CD4-positive, alpha-beta T cell treated with Interleukin-15 for 4 hours (primary cell): Measurements from ENCODE around the gene GIPC3.
"Not testable (repeated sequence)": the region's sequence is repeated elsewhere in the genome, so short reads cannot be mapped to it uniquely, and the experiment has no call there.

Experiments used
- DNase-seq: peaks from one replicate; pipeline ENCODE4 v3.0.0-alpha.2; 2020; ENCODE audit warnings: low spot score

GIPC3 gene

DNA sequence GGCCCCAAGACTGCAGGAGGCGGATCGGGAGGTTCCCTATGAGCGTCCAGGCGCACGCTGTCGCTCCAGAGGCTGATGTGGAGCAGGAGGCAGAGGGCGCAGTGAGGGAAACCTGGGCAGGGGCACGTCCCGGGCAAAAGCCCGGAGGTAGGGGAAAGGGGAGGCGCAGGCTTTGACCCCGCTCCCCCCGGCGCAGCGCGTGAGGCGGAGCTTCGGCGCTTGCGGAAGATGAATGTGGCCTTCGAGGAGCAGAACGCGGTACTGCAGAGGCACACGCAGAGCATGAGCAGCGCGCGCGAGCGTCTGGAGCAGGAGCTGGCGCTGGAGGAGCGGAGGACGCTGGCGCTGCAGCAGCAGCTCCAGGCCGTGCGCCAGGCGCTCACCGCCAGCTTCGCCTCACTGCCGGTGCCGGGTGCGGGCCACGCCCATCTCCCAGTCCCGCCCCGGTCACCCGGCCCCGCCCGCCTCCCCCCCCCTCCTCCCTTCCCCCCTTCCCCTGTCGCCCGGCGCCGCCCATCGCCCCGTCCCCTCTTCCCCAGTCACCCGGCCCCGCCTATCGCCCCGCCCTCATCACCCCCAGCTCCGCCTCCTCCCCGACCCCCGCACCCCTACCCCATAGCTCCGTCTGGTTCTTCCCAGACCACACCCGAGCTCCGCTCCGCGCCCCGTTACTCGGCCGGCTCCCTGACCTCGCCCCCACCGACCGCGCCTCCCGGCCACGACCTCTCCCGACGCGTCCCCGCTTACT, 8.4 kb upstream of the GIPC3 start:
- DNase-seq, result no peak

DNA sequence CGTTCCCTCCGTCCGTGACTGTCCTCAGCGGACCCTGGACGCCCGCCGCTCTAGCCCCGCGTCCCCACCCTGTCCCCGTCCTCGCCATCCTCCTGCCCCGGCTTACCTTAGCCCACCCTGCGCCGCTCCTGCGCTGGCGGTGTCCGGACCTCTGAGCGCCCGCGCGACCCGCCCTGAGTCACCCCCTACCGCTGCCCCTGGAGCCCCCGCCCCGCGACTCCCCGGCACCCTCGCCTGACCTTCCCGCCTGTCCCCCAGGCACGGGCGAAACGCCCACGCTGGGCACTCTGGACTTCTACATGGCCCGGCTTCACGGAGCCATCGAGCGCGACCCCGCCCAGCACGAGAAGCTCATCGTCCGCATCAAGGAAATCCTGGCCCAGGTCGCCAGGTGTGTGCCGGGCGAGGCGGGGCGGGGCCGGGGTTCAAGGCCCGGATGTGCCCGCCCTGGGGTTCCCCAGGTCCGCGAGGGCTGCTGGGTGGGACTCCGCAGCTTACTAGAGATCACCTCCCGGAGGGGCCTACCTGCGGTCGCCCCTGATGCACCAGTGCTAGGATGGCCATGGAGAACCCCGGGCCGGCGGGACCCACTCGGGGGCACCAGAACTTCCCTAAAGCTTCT, 7.4 kb upstream of the GIPC3 start:
- DNase-seq, result no peak

DNA sequence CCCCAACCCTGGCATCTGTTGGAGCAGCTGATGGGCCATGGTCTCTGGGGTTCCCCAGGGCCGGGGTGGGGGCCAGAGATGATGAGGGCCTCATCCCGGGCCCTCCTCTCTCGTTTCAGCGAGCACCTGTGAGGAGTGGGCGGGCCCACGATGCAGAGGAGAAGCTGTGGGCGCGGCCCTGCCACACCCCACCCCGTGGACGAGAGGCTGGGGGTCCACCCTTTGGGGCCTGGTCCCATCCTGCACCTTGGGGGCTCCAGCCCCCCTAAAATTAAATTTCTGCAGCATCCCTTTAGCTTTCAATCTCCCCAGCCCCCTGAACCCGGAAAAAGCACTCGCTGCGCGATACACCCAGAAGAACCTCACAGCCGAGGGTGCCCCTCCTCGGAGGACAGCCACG, 6.9 kb upstream of the GIPC3 start:
- no peak for DNase-seq

DNA sequence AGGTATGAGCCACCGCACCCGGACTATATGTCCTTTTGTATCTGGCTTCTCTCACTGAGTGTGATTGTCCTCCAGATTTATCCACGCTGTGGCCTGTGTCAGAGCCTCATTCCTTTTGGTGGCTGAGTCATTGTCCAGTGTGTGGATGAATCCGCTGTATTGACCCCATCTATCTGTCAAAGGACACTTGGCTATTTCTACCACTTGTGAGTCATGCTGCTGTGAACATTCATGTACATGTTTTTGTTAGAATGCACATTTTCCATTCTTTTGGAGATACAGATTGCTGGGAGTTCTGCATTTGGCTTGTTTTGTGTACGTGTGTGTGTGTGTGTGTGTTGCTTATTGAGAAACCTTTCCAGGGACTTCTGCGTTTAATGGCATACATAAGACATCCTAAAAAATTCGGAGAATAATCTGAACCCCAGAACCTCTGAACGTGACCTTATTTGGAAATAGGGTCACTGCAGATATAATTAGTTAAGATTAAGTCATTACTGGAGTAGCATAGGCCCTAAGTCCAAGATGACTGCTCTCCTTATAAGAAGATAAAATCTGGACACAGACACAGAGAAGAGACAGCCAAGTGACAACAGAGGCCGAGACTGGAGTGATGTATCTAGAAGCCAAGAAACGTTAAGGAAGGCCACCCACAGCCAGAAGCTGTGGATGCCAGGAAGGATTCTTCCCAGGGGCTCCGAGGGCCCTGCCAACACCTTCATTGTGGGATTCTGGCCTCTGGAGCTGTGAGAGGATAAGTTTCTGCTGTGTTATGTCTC, 4.9 kb upstream of the GIPC3 start:
- no peak for DNase-seq

DNA sequence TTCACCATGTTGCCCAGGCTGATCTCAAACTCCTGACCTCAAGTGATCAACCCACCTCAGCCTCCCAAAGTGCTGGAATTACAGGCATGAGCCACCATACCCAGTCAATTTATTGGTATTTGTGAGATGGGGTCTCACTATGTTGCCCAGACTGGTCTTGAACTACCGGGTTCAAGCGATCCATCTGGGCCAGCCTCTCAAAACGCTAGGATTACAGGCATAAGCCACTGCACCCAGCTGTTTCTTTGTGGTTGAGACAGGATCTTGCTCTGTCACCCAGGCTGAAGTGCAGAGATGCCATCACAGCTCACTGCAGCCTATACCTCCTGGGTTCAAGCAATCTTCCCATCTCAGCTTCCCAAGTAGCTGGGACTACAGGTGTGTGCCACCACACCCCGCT, 3.5 kb upstream of the GIPC3 start:
- DNase-seq, result not testable (repeated sequence)

DNA sequence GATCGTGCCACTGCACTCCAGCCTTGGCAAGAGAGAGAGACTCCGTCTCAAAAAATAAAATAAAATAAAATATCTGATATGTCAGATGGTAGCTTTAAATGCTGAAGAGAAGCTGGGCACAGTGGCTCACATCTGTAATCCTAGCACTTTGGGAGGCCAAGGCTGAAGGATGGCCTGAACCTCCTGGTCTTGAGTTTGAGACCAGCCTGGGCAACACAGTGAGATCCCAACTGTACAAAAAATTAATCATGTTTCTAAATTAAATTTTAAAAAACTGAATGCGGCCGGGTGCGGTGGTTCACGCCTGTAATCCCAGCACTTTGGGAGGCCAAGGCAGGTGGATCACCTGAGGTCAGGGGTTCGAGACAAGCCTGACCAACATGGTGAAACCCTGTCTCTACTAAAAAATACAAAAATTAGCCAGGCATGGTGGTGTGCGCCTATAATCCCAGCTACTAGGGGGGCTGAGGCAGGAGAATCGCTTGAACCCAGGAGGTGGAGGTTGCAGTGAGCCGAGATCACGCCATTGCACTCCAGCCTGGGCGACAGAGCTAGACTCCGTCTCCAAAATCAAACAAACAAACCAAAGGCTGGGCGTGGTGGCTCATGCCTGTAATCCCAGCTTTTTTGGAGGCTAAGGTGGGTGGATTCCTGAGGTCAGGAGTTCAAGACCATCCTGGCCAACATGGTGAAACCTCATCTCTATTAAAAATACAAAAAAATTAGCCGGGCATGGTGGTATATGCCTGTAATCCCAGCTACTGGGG, 1.1 kb upstream of the GIPC3 start:
- DNase-seq, result not testable (repeated sequence)

DNA sequence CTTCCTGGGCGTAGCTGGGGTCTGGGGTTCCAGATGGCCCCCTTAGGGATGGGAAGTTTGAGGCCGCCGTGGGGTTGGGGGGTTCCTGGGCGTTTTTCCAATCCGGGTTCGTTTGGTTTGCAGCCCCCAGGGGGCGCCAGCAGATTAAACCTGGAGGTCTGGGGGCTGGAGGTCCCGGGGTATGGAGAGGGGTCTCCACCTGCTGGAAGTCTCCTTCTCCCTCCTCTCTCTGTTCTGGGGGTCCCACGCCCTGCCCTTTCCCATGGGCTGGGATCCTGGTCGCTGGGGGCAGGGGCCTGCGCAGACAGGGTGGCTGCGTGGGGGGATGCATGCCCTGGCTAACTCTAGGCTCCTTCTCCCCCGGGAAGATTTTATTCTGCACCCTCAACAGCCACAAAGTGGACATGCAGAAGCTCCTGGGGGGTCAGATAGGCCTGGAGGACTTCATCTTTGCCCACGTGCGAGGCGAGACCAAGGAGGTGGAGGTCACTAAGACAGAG, 899 bp downstream of the GIPC3 start:
- peak; percentile 21 for DNase-seq

DNA sequence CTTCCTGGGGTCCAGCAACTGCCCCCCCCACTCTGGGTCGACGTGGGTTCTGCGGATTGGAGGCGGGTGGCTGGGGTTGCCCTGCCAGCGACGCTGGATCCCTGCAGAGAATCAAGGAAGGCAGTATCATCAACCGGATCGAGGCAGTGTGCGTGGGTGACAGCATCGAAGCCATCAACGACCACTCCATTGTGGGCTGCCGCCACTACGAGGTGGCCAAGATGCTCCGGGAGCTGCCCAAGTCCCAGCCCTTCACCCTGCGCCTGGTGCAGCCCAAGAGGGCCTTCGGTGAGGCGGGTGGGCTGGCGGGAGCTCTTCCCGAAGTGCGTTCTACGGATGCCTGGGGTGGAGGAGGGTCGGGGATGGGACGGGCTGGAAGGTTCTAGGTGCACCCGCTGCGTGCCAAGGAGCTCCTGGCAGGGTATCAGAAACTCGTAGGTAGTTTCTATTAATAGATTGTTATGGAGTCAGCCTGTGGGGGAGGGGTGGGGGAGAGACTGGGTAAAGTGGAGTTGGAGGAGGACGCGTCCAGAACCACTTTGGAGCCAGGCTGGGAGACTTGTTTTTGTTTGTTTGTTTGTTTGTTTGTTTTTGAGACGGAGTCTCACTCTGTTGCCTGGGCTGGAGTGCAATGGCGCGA, 1.5 kb downstream of the GIPC3 start:
- DNase-seq, result no peak

DNA sequence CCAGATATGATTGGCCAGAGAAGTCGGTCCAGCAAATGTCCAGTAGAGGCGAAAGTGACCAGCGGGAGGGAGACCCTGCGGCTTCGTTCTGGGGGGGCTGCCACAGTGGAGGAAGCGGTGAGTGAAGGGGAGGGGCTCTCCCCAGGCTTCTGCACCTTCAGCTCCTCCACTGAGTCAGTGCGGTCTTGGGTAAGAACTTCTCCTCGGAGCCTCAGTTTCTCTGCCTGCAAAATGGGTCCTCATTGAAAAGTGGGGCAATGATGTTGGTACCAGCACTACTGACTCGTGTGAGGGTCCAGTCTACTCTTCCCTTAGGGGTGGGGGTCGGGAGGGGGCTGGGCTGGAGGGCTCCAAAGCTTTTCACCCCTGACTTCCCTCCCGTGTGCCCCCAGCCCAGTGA, 4.2 kb downstream of the GIPC3 start:
- no peak for DNase-seq

DNA sequence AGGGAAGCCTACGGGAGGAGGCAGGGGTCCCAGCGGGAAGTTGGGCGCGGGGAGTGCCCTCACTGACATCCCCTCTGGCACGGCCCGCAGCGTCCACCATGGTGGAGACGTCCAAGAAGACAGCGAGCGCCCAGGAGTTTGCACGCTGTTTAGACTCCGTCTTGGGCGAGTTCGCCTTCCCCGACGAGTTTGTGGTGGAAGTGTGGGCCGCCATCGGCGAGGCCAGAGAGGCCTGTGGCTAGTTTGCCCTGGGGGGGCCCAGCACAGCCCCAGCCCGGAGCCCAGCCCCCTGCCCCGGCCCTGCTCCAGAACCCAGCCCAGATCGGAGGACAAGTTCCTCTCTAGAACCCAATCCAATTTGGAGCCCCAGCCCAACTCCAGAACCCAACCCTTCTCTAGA, 4.7 kb downstream of the GIPC3 start:
- no peak for DNase-seq

DNA sequence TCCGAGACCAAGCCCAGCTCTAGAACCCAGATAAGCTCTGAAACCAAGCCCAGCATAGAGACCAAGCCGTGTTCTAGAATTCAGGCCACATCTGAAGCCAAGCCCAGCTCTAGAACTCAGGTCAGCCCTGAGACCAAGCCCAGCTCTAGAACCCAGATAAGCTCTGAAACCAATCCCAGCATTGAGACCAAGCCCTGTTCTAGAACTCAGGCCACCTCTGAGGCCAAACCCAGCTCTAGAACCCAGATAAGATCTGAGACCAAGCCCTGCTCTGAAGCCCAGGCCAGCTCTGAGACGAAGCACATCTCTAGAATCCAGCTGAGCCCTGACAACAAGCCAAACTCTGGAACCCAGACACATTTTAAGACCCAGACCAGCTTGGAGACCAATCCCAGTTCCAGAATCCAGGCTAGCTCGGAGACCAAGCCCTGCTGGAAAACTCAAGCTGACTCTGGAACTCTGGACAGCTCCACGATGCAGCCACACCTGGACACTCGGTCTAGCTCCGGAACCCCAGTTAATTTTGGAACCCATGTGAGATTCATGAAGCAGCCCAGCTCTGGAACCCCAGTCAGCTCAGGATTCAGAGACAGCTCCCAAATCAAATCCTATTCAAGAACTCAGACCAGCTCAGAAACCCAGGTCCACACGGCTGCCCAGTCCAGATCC, 5.8 kb downstream of the GIPC3 start:
- no peak for DNase-seq

DNA sequence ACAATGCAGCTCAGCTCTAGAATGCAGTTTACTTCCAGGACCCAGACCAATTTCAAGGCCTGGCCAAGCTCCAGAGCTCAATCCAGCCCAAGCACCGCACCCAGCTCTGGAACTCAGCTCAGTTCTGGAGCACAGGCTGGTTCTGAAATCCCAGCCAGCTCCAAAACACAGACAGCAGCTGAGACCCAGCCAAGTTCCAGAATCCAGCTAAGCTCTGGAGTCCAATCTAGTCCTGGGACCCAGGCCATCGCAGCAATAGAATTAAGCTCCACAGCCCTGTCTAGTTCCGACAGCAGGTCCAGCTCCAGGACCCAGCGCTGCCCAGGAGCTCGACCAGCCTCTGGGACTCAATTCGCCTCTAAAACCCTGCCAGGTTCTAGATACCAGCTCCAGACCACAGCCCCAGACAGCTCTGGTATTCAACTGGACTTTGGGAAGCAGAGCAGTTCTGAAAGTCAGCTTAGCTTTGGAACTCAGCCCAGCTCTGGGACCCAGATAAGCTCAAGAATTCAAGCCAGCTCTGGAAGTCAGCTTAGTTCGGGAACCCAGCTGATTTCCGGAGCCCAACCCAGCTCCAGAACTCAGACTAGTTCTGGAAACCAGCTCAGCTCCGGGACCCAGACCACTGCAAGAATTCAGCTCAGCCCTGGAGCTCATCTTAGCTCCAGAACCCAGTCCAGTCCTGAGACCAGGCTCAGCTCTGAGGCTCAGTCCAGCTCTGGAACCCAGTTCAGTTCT, 6.8 kb downstream of the GIPC3 start:
- no peak for DNase-seq

DNA sequence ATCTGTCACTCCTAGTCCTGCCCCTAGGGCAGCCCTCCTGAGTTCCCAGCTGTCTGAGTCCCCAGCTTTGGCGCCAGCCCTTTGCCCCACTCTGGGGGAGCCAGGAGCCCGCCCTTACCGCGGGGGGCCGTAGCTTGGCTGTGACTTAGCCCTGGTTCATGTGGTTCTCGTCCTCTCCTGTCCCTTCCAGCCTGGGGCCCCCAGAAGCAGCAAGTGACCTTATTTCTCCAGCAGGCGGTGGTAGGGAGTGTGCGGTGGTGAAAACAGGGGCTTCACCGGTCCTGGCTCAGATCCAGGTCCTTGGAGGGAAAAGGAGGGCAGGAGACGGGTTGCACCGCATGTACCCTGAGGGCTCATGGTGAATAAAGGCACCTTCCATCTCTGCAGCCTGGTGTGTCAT, 7.9 kb downstream of the GIPC3 start:
- no peak for DNase-seq

DNA sequence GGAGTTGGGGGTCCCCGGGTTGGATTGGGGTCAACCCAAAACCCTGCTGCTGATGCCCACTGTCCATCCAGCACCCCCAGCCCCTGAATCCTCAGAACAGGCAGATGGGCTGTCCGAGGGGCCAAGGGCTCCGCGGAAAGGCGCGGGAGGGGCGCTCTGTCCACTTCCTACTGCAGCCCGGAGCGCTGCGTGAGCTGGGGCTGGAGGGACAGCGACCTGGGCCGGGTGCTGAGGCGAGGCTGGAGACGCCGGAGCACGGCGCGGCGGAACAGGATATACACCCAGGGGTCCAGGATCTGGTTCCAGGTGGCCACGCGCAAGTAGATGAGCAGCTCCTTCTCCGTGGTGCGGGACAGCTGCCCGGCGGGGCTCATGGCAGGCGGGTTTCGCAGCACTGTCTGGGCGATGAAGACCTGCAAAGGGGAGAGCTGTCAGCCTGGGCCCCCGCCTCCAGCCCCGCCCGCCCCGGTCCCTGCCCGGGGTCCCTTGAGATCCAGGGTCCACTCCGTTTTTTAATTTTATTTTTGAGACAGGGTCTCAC, 10.3 kb downstream of the GIPC3 start:
- no peak for DNase-seq

DNA sequence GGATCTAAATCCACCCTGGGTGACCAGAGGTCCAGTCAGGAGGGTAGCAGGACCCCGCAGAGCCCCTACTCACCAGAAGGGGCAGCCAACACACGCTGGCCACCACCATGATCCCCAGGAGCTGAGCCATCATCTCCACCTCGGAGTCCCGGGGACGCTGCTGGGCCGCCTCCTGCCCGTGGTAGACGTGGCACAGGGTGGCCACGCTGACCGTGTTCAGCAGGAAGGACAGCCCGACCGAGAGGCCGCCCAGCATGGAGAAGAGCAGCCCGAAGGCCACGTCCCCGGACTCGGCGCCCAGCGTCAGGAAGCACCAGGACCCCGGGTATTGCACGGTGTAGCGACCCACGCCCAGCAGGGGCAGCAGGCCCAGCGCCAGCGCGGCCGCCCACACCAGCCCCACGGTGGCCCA, 14.5 kb downstream of the GIPC3 start:
- DNase-seq, result no peak

DNA sequence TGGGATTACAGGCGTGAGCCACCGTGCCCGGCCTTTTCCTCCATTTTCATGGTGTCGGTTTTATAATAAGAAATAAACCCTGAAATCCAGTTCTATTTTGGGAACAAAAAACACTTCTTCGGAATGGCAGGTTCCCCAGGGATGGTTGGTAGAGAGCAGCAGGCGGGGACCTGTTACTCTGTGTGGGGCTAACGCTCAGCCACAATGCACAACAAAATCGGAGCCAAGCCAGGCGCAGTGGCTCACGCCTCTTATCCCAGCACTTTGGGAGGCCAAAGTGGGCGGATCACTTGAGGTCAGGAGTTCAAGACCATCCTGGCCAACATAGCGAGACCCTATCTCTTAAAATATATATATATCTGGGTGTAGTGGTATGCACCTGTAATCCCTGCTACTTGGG, 15.7 kb downstream of the GIPC3 start:
- DNase-seq, result no peak

DNA sequence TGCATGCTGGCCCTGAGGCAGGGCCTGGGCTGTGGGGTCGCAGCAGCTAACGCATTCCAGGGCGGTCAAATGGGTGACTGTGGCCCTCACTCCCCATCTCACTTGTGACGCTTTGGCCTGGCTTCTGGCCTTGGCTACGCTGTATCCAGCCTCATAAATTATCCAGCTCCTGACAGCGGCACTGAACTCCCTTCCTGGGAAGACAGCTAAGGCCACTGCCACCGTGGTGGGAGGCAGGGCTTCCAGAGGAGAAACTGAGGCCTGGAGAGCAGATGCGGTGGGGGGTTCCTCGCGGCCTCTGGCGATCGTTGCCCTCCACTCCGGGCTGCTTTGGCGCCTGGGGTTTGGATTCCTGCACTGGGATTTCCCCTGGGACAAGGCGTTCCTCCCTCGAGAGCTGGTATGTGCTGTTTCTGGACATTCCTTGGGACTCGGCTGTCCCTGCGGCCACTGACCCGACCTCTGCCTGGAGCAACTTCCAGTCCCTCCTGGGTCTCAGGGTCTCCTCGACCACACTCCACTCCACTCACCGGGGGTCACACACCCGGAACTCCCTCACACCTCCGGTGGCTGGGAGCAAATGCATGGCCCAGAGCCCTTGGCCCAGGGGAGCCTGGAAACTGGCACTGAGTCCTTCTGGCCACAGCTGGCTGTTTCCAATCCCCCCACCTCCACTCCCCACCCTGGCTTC, 18.0 kb downstream of the GIPC3 start:
- no peak for DNase-seq

DNA sequence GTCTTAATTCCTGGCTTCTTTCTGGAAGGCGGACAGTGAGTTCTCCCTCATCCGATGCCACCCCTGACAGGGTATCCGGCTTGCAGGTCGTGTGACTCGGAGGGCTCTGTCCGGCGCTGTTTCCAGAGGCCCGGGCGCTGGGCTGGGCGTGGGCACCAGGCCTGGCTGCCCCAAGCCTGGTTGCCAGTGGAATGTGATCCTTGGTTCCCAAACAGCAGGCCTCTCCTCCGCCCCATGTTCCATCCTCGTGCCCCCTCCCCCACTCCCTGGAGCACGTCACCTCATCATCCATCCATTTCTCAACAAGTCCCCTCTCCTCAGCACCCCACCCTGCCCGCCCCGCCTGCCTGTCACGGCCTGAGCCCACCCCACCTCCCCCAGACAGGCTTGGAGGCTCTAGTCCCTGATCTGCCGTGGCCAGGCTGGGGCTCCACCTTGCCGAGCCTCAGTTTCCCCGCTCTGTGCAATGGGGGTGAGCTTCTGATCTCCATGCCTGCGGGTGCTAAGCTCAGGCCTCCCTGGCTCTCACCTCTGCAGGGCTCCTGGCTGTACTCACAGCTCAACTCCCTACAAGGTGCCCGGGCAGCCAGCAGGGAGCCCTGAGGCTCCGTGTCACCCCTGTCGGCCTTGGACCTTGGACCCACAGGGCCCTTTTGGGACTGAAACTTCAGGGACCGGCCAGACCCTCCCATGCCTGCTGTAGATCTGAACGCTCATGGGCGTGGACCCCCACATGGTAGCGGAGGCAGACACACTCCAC, 19.1 kb downstream of the GIPC3 start:
- no peak for DNase-seq

DNA sequence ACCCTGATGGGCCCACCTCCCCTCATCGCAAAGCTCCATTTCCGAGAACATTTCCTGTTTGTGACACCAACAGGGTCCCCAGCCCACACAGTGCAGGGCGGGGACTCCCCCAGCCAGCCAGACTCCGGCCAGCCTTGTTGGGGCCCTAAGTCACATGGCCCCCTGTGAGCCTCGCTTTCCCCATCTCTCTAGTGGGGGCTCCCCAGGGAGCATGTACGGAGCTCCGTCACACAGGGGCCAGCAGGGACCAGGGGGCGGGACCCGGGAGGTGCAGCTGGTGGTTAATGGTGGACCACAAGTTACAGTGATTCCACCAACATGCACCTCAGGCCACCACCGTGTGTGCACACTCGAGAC, 19.7 kb downstream of the GIPC3 start:
- peak; percentile 20 for DNase-seq
